Measurements from ENCODE around the gene U2AF2.

U2AF2 gene

DNA sequence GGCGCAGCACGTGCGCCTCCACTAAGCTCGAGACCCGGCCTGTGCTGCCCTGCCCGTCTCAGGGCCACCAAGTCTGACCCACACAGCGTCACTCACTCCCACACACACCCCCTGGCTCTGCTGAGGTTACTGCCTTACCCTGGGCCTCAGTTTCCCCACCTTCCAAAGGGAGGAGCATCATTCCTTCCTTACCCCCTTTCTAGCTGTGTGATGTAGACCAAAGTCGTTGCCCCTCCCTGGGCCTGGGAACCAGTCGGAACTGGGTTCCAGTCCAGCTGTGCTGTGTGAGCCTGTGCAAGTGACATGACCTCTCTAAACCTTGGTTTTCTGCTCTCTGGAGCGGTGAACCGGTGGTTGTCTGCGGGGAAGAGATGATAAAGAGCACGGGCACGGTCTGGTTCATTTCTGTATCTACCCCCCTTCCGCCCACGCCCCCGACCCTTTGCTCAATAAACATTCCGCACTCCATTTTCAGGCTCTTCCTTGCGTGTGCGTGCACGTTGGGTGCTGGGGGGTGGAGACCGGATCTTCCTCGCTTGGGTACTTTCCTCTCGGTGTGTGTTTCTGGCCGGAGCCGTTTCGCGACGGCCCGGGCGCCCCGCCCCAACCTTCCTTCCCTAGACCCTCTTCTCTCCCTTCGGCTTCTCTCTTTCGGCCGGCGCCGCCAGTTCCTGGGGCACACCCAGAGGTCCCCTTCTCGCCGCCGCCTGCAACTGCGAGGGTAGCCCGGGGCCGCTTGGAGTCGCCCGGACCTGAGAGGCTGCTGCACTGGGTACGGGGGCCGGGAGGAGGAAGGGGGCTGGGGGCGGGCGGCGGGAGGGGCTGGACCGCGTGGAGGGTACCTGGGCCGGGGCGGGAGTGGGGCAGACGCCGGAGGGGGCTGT, 11.6 kb upstream of the U2AF2 start, which contains the start of gene ZNF581:
Gene ZNF581, plus strand, starts transcription at position 647 of the 884 bp plus-strand sequence. CDS start 923 bp downstream, outside the sequence.
- peak; percentile 74 for DNase-seq (ENCODE audit: low read depth)

GRCh38 chr19:55643887-55644176, 11.0 kb upstream of the U2AF2 start:
- DNase-seq (ENCODE audit: low read depth): no peak

GRCh38 chr19:55644191-55644833, 10.5 kb upstream of the U2AF2 start:
- no peak for DNase-seq (ENCODE audit: low read depth)

- DNase-seq (ENCODE audit: low read depth): no peak
Measured at GRCh38 chr19:55644842-55645511, 9.9 kb upstream of the U2AF2 start.

DNA sequence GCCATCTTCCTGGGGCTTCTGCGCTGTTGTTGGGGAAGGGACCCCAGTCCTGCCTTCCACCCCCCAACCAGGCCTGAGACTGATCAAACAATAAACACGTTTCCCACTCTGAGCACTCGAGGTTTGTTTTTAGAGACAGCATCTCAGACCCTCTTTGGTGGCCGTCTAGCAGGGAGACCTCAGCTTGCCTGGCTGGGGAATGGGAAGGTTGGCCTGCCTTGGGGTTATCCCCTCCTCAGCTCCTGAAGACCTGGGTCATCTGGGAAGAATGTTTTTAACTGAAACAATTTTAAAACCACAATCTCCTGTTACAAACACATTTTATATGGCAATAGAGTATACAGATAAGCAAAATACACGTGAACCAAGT, 9.3 kb upstream of the U2AF2 start:
- no peak for DNase-seq (ENCODE audit: low read depth)

DNA sequence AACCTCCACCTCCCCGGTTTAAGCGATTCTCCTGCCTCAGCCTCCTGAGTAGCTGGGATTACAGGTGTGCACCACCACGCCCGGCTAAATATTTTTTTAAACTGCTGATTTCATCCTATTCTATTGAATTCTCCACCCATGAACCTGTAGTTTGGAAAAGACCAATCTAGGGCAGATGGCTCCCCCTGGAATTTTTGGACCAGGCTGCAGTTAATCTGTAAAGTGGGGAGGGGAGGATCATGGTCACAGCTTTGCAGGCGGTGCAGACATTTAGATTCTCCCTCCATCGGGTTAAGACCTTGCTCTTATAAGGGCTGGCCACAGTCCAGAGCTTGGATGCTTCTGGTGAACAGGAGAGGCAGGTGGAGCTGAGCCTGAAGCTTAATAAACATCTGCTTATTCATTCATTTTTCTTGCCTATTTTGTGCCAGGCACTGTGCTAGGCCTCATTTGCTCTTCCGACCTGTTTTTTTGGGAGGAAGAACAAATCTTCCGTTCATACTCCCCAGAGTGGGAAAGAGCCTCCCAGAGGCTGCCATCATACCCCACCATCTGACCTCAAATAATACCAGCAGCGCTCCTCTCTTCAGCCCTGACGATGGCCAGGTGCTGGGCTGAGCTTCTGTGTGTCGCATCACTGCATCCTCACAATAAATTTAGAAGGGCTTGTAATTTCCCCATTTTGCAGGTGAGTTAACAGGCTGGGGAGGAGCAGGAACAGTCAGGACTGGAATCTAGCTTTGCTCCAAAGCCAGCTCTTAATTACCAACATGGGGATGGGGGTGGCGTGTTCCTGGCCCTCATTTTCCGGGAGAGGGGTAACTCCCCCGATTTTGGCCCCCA, 7.7 kb upstream of the U2AF2 start:
- no peak for DNase-seq (ENCODE audit: low read depth)

- DNase-seq (ENCODE audit: low read depth): no peak
Measured at GRCh38 chr19:55647732-55648584, 6.9 kb upstream of the U2AF2 start, which contains the start of gene CCDC106. TSS of gene CCDC106 (plus strand) at chr19:55648212. CDS start at chr19:55649047, 835 bp downstream.

DNA sequence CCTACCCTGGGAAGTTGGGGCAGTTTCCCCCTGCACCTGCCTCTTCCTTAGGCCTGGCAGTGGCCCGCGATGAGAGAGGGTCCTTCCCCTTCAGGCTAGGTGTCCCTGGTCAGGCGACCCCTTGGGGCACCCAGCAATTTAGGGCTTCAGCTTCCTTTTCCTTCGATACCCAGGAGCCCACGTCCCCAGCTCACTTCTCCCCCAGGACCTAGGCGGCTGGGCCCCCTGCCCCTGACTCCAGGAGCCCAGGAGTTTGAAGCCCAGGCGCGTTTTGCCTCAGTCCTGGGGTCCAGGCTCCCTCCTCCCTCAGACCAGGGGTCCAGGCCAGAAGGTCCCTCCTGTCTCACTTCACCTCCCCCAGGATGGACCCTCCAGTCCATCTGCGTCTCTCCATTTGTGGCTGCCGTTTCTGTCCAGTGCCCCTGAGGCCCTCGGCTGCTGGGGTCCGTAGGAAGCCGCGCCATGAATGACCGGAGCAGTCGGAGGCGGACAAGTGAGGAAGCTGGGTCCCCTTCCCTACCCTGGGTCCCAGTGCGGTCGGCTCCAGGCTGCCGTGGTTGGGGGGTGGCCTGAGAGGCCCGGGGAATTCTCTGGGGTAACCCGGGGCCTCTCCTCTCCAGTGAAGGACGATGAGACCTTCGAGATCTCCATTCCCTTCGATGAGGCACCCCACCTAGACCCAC, 6.1 kb upstream of the U2AF2 start:
- DNase-seq (ENCODE audit: low read depth): no peak

GRCh38 chr19:55649268-55650125, 5.3 kb upstream of the U2AF2 start:
- no peak for DNase-seq (ENCODE audit: low read depth)

GRCh38 chr19:55650126-55650557, 4.7 kb upstream of the U2AF2 start:
- DNase-seq (ENCODE audit: low read depth): no peak

DNA sequence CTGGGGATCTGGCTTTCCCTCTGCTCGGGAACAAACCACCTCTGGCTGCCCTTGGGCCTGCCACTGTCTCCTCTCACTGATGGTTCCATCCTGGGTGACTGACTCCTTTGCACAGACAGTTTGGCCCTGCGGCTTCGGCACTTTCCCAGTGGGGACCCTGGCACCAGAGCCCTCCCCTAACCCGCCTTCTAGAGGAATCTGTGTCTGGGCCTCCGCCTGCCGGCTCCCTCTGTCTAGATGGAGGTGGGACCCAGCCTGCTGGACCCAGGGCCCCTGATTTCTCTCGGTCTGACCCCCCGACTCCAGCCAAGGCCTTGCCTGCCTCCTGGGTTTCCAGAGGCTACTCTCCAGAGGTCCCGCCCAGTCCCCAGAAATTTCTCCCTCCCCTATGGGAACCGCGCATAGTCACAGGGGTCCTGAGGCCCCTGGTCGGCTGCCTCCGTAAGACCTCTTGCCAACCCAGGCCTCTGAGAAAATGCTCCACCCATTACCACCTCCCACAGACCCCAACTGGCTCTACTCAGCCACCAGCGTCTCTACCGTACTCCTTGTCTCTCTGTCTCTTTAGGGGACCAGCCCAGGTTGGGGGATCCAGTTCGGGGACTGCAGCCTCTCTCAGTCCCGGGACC, 4.1 kb upstream of the U2AF2 start:
- no peak for DNase-seq (ENCODE audit: low read depth)

GRCh38 chr19:55651236-55651635, 3.6 kb upstream of the U2AF2 start:
- DNase-seq (ENCODE audit: low read depth): no peak

- no peak for DNase-seq (ENCODE audit: low read depth)
Measured at GRCh38 chr19:55652311-55653128, 2.3 kb upstream of the U2AF2 start.

DNA sequence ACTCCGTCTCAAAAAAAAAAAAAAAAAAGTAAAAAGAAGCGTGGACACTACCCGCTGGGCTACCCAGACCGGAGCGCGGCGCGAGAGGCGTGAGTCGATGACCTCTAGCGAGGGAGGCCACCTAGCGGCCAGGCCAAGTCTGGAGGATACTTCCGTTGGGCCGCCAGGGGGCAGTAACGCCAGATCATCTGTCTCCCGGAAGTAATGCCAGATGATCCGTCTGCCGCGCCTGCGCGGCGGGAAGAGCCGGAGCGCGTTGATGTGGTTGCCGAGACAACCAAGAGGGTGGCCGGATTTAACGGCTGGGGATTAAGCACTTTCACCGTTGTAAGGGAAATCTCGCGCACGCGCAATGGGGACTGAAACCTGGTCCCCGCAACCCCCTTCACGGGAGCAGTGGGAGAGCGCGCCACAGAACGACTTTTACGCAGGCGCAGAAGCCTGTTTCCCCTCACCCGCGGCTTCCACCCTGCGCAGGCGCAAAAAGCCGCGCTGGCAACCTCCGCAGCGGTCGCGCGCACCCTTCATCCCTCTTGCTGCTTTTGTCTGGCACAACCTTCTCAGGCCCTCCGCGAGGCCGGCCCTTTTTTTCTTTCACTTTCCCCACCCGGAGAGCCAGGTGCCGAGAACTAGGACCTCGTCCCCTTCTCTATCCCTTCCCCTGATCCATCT, 1.0 kb upstream of the U2AF2 start:
- peak; percentile 99 for DNase-seq (ENCODE audit: low read depth)

DNA sequence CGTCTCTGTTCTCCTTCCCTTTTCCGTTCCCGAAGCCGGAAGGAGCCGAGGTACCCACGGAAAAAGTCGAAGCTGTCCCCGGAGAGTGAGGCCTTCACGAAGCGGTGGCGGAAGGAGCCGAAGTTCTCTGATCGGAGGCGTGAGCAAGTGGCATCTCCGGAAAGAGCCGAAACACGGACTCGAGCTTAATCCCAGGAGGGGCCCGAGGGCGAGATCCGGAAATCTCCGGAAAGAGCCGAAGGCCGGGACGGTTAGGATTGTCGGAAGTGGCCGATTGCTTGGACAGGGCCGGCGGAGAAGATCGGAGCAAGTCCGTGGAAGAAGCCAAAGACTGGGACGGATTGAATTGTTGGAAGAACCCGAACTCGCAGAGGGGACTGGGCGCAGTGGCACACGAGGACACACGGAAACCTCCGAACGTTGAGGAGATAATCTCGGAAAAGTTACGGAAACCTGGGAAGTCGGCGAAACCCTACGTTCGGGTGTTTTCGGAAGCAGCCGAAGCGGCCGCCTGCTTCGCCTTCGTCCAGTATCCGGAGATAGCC, 440 bp upstream of the U2AF2 start:
- peak; percentile 96 for DNase-seq (ENCODE audit: low read depth)

DNA sequence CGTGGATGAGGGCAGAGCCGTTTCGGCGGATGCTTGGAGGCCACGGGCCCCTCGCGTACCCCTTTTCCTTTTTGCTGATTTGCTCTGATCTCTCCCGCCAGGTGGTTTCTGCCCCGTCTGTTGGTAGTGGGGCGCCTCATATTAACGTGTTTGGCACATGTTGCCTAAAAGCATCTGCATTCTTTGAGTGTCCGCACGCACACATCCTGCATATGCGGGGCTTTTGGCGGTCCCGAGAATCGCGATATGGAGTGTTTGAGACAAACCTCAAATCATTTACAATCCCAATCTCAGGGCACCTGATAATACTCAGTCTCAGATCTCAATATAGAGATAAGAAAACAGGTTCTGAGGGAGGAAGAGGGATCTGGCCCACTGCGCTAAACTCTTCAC, 809 bp downstream of the U2AF2 start:
- DNase-seq (ENCODE audit: low read depth): no peak

DNA sequence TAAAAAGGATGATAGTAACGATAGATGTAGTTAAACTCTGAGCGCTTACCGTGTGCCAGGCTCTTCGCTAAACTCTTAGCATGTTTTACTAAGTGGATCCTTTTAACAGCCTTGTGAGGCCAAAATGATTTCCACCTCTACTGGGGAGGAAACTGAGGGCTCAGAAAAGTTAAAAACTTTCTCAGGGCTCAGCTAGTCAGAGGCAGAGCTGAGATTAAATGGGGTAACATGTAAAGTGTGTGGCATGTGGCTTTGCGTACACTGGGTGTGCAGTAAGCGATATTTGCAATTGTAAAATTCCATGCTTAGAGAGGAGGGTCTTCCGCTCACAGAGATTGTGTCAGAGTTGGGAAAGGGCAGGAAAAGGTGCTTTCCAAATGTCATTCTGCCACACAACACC, 1.7 kb downstream of the U2AF2 start:
- DNase-seq (ENCODE audit: low read depth): no peak

Data from activated T-helper 9 cell treated with anti-CD3 and anti-CD28 coated beads, Interleukin-2, amount 50 U/mL, for 16 hours (primary cell).